ENCODE data around the gene TICRR.

TICRR gene, protein sequence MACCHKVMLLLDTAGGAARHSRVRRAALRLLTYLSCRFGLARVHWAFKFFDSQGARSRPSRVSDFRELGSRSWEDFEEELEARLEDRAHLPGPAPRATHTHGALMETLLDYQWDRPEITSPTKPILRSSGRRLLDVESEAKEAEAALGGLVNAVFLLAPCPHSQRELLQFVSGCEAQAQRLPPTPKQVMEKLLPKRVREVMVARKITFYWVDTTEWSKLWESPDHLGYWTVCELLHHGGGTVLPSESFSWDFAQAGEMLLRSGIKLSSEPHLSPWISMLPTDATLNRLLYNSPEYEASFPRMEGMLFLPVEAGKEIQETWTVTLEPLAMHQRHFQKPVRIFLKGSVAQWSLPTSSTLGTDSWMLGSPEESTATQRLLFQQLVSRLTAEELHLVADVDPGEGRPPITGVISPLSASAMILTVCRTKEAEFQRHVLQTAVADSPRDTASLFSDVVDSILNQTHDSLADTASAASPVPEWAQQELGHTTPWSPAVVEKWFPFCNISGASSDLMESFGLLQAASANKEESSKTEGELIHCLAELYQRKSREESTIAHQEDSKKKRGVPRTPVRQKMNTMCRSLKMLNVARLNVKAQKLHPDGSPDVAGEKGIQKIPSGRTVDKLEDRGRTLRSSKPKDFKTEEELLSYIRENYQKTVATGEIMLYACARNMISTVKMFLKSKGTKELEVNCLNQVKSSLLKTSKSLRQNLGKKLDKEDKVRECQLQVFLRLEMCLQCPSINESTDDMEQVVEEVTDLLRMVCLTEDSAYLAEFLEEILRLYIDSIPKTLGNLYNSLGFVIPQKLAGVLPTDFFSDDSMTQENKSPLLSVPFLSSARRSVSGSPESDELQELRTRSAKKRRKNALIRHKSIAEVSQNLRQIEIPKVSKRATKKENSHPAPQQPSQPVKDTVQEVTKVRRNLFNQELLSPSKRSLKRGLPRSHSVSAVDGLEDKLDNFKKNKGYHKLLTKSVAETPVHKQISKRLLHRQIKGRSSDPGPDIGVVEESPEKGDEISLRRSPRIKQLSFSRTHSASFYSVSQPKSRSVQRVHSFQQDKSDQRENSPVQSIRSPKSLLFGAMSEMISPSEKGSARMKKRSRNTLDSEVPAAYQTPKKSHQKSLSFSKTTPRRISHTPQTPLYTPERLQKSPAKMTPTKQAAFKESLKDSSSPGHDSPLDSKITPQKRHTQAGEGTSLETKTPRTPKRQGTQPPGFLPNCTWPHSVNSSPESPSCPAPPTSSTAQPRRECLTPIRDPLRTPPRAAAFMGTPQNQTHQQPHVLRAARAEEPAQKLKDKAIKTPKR (N-terminal part only)

DNA sequence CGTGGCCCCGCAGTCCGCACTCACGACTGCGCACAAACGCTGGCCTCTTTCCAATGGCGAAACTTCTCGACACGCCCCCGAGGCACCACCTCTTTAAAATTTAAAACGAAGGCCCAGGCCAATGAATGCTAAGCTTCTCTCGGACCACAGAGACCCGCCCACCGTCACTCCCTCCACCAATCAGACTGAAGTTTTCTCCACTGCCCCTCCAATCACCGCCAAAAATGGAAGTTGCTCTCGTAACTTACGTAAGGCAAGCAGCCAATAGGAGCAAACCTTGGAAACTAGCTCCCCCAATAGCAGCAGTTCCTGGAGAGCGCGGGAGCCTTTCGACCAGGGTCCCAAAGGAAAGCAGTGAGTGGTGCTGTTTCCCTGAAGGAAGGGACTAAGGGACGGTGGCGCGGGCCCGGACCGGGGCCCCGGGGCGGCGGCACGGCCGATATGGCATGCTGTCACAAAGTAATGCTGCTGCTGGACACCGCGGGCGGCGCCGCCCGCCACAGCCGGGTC lies at the start of gene TICRR:
Gene TICRR (plus strand): TSS at position 324 of the 510 bp plus-strand sequence. CDS start 118 bp downstream, at position 442.
- Histone ChIP-seq H3K27ac (ENCODE audit: low read length) (peak within 1 kb of the TSS; percentile 87), H3K4me3 (ENCODE audit: low read depth in 1 of 2, low read length in 2 of 2) (peak within 1 kb of the TSS; percentile 71 to 90), H3K79me2 (ENCODE audit: insufficient read depth, low read length) (peaks cover 49% of the 10 kb centered on the region), H3K27me3 (ENCODE audit: insufficient read depth, low read length, poor library complexity) (no peaks in the 10 kb centered on the region), H3K4me1 (ENCODE audit: insufficient read depth, low read length) (peaks cover 41% of the 10 kb centered on the region), H2AFZ (ENCODE audit: low read depth, low read length) (peak within 1 kb of the TSS; percentile 75), H3K4me2 (ENCODE audit: insufficient read depth, low read length) (peak within 1 kb of the TSS; percentile 92), H3K9ac (ENCODE audit: low read depth, low read length) (peak within 1 kb of the TSS; percentile 90), H4K20me1 (ENCODE audit: insufficient read depth, low read length) (peaks cover 39% of the 10 kb centered on the region), H3K36me3 (ENCODE audit: insufficient read depth, low read length) (peaks cover 34% of the 10 kb centered on the region), H3K9me3 (ENCODE audit: insufficient read depth, low read length, severe bottlenecking) (no peaks in the 10 kb centered on the region)
- ATAC-seq (ENCODE audit: insufficient read depth, low read depth) = peak; percentile 93
- DNase-seq = peak; percentile 97
- TF ChIP-seq CTCF (IDR thresholded peaks at IDR 0.05; ENCODE audit: borderline replicate concordance, extremely low read depth, low read length, poor library complexity, severe bottlenecking) (no peak), EZH2 (IDR thresholded peaks at IDR 0.05; ENCODE audit: borderline replicate concordance, low read depth, low read length, severe bottlenecking) (no peak)

DNA sequence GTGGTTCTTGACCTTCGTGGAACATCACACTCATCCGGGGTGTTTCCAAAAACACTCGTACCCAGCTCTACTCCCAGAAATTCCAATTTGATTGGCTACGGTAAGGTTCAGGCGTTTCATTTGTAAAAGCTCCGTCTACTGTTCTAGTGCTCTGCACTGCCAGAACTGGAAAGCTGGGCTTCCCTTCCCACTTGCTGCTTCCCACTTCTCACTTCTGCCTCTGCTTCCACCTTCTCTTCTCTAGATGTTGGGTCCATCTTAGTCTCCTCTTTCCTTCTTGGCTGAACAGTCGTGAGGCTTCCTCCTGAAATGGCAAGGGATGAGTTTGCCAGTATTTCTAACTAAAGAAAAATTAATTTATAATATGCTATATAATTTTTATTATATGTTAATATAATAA lies 49.1 kb upstream of the TICRR start:
- DNase-seq (no peak), ATAC-seq (ENCODE audit: insufficient read depth, low read depth) (no peak)
- Histone ChIP-seq H3K9me3 (ENCODE audit: insufficient read depth, low read length, severe bottlenecking) (no peaks in the 10 kb centered on the region), H3K79me2 (ENCODE audit: insufficient read depth, low read length) (no peaks in the 10 kb centered on the region), H3K27ac (ENCODE audit: low read length) (no peak overlapping the region), H2AFZ (ENCODE audit: low read depth, low read length) (no peak overlapping the region), H3K36me3 (ENCODE audit: insufficient read depth, low read length) (no peaks in the 10 kb centered on the region), H3K4me3 (ENCODE audit: low read depth in 1 of 2, low read length in 2 of 2) (no peak overlapping the region), H3K27me3 (ENCODE audit: insufficient read depth, low read length, poor library complexity) (peaks cover 7% of the 10 kb centered on the region), H4K20me1 (ENCODE audit: insufficient read depth, low read length) (no peaks in the 10 kb centered on the region), H3K4me2 (ENCODE audit: insufficient read depth, low read length) (no peak overlapping the region), H3K9ac (ENCODE audit: low read depth, low read length) (no peak overlapping the region), H3K4me1 (ENCODE audit: insufficient read depth, low read length) (no peaks in the 10 kb centered on the region)
- TF ChIP-seq EZH2 (IDR thresholded peaks at IDR 0.05; ENCODE audit: borderline replicate concordance, low read depth, low read length, severe bottlenecking) (no peak), CTCF (IDR thresholded peaks at IDR 0.05; ENCODE audit: borderline replicate concordance, extremely low read depth, low read length, poor library complexity, severe bottlenecking) (no peak)

DNA sequence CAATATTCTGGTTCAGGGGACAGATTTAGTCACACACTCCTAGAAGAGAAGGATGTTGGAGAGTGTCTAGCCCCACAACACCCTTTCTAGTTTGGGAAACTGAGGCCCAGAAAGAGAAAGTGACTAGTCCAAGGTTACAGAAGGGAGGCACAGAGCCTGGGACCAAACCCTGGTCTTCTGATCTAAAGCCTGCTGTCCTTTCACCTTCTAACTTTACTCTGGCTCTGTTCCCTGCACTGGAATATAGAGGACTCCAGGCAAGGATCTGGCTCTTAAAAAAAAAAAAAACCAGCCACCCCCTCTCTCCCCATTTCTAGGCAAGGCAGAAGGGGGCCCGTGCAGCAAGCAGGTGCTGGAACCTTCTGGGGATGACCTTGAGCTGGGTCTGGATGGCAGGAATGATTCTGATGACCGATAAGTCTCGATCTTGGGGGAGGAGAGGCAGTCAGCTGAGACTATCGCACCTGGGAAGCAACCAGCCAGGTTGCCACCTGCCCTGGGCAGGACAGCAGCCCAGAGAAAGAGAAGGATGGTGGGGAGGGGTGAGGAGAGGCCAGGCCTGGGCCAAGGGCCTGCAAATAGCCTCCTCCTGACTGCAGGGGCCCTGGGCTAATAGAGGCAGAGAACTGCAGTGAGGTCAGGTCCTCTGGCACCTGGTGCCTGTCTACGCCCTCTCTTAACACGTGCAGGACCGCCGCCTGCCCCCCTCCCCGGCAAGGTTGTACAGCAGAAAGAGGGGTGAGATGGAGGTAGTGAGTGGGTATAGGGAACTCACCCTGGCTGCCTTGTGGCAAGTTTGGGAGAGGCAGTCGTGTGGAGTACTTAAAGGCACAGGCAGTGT lies 48.4 kb upstream of the TICRR start:
- Histone ChIP-seq H3K9me3 (ENCODE audit: insufficient read depth, low read length, severe bottlenecking) (no peaks in the 10 kb centered on the region), H3K79me2 (ENCODE audit: insufficient read depth, low read length) (no peaks in the 10 kb centered on the region), H3K9ac (ENCODE audit: low read depth, low read length) (no peak overlapping the region)

More for the DNA sequence above, 48.4 kb upstream of the TICRR start:
- no peaks in the 10 kb centered on the region for H4K20me1 ChIP-seq (ENCODE audit: insufficient read depth, low read length)
- no peak overlapping the region for H3K4me3 ChIP-seq (ENCODE audit: low read depth in 1 of 2, low read length in 2 of 2)
- TF ChIP-seq EZH2 (IDR thresholded peaks at IDR 0.05; ENCODE audit: borderline replicate concordance, low read depth, low read length, severe bottlenecking) (no peak), CTCF (IDR thresholded peaks at IDR 0.05; ENCODE audit: borderline replicate concordance, extremely low read depth, low read length, poor library complexity, severe bottlenecking) (no peak)
- no peaks in the 10 kb centered on the region for H3K36me3 ChIP-seq (ENCODE audit: insufficient read depth, low read length)
- ATAC-seq (ENCODE audit: insufficient read depth, low read depth) = no peak
- H3K27ac ChIP-seq (ENCODE audit: low read length) = no peak overlapping the region
- no peak overlapping the region for H3K4me2 ChIP-seq (ENCODE audit: insufficient read depth, low read length)
- H3K27me3 ChIP-seq (ENCODE audit: insufficient read depth, low read length, poor library complexity) = peaks cover 7% of the 10 kb centered on the region
- H3K4me1 ChIP-seq (ENCODE audit: insufficient read depth, low read length) = no peaks in the 10 kb centered on the region
- H2AFZ ChIP-seq (ENCODE audit: low read depth, low read length) = no peak overlapping the region
- no peak for DNase-seq
